ENCODE data around the gene B9D1.

The B9D1 gene

DNA sequence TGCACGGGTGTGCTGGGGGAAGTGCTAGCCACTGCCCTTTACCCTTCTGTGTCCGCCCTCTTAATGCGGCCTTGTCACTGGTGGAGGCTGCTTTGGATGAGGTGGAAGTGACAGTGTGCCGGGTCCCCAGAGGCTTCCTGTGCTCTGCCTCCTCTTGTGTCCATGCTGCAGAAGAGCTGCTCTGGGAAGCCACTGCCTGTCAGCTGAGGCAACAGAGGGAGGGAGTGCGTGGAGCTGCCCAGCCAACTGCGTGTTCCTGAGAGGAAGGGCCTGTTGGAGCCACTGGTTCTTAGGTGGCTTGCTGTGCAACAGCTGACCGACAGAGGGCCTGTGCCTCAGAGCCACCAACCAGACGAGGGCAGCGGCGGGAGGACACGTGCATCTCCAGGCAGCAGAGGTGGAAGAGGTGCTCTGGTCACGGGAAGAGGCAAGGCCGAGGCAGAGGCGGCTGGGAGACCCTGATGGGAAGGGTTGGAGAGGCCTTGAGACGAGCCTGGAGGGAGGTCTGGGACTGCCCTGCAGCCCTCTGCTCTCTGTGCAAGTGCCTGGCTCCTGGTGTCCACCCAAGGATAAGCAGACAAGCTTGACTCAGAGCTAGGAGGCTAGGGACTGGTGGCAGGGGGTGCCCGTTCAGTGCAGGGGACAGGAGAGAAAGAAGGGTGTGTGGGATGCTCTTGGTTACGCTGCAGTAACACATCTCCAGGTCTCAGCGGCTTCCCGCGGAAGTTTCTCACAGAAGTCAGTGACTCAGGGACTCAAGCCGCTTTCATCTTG, 25.4 kb downstream of the B9D1 start:
- no peak for DNase-seq

DNA sequence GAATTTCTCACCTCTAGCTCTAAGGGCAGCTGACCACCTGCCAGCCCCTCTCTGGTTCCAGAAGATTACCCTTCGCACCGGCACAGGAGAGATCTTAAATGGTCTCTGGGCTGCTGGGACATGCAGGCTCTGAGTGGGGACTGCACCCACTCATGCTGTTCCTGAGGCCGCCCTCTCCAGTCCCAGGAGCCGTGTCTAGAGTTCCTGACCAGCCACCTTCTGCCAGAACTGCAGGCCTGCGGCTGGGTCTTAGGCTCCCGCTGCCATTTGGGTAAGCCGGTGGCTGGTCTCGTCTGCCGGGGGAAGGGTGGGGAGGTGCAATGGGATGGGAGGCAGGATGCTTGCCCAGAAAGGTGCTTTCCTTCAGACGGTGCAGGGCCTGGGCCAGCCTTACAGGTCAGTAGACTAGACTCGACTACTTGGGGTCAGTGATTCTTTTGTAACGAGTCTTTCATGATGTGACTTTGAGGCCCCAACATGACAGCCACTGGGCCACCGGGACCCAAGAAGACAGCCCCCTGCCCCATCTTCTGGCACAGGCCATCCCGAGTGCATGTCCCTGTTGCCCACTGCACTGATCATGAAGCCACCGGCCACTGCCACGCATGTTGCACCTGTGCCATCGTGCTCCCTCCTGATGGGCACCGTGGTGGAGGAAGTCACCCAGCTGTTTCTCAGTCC, 26.4 kb downstream of the B9D1 start:
- DNase-seq = no peak

DNA sequence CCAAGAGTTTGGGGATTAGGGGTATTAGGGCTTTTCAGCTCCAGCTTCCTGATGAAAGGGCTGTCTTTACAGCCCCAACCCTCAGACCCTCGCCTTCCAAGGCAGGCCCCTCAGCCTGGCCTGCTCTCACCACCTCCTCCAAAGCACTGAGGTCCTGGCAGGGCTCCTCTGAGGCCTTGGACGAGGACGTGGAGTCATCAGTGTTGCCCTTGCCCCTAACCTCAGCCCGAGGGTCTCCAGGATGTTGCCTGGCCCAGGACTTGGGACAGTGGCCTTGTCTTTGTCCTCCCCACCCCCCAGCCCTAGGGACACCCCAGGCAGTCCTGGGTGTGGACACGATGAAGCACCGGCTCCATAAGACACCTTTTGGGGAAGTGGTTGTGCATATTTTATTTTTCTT, 28.2 kb downstream of the B9D1 start:
- DNase-seq = no peak

DNA sequence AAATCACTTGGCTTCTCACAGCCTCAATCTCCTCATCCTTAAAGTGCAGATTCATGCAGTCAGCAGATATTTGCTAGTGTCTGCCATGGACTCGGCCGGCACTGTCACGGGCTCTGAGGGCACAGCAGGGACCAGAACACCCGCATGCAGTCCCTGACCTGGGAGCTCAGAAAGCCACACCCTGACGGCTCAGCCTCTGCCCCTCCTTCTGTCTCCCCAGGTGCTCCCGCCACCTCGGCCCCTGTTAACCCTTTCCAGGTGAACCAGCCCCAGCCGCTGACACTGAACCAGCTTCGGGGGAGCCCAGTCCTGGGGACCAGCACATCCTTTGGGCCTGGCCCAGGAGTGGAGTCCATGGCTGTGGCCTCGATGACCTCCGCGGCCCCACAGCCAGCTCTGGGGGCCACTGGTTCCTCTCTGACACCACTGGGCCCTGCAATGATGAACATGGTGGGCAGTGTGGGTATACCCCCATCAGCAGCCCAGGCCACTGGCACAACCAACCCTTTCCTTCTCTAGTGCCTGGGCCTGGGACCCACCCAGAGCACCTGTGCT, 28.7 kb downstream of the B9D1 start:
- DNase-seq = no peak

DNA sequence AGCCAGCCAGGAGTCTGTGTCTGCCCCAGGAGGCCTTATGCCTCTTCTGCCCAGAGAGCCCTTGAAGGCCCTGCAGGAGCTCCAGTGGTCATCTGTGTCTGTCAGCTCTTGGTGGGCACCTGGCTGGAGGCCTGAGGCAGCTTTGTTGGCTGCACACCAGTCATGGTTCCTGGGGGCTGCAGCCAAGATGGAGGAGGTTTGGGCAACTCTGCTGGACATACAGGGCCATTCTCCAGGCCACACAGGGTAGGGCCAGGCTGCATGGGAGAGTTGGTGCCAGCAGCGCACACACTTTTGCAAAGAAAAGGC, 29.4 kb downstream of the B9D1 start:
- DNase-seq = no peak

DNA sequence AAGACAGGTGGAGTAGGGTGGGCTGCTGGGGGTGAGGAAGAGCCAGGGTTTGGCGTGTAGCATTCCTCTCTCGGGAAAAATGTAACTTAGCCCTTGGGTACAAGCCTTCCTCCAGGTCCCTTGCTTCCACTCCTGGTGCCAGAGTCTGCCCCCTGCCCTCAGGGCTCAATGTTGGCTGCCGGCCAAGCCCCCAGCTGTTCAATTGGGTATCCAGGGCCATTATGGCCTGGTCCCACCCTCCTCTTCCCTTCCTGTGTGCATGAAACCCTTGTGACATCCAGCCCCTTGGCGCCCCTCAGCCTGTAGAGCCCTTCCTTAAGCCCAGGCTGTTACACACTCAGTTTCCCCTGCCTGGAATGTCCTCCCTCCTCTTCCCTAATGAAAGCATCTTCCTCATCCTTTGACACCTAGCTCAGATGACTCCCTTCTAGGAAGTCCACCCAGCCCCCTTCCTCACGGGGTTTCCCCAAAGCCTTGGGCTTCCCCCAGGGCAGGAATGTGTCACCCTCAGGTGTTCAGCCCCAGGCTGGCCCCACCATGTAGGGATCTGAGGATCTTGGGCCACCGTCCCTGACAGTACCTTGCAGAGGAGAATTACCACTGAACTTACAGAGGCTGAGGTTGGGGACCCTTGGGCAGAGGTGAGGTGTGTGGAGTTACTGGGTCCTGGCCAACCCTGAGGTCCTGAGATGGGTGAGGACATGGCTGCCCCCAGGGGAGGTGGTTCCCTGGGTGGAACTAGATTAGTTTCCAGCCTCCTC, 30.0 kb downstream of the B9D1 start:
- DNase-seq = no peak

DNA sequence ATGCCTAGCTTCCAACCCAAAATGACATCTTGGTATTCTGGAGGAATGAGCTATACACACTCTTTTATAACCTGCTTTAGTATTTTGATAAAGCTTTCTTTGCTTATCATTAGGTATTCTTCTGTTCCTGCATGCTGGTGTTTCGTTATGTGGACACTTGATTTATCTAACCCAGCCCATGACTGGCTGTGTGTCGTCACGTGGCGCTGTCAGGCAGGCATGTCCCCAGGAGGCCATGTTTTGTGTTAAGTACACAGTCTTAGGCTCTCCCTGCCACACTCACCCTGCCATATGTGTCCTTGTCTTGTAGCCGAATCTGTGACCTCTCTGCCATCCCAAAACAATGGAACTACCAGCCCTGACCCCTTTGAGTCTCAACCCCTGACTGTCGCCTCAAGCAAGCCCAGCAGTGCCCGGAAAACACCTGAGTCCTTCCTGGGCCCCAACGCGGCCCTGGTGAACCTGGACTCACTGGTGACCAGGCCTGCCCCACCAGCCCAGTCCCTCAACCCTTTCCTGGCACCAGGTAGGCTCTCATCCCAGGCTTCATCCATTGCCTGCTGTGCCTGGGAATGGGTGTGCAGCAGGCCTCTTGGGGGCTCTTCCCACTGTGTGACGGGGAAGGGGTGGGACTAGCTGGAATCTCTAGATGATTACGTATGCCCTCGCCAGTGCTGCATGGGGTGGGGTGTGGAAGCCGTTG, 30.8 kb downstream of the B9D1 start:
- no peak for DNase-seq

DNA sequence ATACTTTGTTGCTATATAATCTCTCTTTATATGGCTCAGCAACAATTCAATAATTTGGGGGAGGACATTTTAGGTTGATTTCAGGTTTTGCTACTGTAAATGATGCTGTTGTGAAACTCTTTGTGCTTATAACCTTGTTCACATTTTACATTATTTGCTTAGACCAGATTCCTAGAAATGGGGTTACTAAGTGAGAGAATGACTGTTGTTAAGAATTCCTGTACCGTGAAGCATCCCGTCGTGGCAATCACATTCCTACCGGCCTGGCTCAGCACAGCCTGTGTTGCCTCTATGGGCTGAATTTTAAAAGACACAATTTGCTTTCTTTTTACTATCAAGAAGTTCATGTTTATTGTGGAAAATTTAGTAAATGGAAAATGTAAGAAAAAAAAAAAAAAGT, 31.4 kb downstream of the B9D1 start:
- peak; percentile 65 for DNase-seq

DNA sequence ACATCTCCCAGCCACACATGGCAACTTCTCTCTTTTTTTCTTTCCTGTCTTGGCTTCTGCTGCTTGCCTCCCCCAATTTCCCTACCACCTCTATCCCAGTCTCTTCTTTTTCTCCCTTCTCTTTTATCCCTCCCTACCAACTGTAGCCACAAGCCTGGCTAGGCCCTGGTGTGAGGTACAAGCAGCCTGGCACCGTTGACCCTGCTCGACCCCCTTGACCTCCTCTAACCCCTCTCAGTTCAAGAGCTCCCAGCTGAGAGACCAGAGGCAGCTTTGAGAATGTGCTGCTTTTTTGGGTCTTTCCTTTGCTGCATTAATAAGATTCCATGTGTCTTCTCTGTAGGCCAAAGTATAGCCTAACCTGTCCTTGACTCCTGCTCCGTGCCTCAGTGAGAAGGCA, 32.3 kb downstream of the B9D1 start:
- no peak for DNase-seq

DNA sequence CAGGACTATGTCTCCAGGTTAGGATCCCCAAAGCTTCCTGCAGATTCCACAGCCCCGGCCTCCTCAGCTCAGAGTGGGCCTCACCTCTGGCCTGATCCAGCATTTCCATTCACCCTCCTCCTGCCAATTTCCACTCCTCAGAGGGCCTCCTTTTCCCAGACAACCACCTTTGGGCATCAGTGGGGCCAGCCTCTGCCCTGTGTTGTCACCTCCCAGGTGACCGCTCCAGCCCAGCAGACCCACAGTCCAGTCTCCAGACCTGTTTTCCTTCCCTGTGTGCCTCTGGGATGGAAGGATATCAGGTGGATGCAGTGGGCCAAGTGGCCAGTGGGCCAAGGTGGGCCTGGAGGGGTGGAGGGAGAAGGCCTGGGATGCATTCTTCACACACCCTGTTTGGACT, 32.7 kb downstream of the B9D1 start:
- DNase-seq = no peak

DNA sequence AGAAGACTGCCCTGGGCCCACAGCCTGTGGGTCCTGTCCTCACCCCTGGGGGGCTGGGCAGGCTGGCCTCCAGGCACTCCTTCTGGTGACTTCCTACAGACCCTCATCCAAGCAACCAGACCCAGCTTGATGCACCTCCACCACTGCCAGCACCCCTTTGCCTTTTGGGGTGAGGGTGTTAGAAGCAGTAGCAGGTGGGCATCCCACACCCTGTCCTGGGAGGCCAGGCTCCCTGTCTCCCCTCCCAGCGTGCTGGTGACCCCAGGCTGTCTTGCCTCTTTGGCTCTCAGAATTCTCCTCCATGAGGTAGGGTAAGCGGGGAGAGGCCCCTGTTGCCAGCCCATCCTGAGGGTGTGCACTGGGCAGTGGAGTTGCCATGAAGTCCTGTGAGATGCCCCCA, 33.4 kb downstream of the B9D1 start:
- DNase-seq = no peak

DNA sequence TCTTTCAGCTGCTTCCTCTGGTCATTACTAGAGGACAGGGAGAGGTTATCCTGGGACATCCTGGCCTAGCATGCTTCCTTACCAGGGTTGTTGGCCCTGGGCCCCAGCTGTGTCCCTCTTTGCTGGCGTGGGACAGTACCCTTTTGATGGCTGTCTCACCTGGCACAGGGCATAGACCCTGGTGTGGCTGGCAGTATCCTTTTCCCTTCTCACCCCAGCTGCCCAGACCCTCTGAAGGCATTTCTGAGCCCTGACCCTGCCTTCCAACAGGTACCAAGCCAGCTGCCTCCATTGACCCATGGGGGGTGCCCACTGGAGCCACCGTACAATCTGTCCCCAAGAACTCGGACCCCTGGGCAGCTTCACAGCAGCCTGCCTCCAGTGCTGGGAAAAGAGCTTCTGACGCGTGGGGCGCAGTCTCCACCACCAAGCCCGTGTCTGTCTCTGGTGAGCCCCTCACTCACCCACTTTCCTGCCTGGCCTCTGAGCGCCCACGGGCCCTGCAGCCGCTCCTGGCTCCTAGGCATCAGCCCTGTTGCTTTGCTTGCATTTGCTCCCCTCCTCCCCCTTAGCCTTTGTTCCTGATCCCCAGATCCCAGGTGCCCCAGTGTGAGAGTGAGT, 34.0 kb downstream of the B9D1 start:
- DNase-seq = no peak

DNA sequence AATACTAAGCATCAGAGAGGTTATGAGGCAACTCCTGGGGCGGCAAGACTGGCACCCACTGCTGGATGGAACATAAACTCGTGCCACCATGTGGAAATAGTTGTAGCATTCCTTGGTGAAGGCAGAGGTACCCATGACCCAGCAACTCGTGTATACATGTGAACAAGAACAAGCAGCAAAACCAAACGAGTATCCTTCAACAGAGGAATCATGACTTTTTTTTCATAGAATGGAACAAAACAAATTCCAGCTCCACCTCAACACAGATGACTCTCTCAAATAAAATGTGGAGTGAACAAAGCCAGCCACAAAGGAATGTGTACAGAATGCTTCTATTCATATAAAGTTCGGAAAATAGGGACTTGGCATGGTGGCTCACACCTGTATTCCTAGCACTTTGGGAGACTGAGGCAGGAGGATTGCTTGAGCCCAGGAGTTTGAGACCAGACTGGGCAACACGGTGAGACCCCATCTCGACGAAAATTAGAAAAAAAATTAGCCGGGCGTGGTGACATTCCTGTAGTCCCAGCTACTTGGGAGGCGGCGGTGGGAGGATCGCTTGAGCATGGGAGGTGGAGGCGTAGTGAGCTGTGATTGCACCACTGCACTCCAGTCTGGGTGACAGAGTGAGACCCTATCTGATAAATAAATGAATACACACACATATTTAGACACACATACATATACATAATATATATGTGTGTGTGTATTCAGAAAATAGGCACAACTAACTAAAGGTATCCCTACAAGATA, 35.3 kb downstream of the B9D1 start:
- DNase-seq = peak; percentile 10

DNA sequence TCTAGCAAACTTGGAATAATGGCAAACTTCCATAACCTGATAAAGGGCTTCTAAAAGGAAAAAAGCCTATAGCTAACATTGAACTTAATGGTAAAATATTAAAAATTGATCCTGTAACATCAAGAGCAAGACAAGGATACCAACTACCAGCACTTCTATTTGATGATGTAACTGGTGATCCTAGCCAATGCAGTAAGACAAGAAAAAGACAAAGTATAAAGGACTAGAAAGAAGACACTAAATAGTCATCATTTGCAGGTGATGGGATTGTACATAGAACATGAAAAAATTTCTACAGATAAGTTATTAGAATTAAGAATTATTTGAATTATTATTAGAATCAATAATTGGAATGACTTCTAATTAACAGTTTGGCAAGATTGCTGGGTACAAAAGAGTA, 37.0 kb downstream of the B9D1 start:
- no peak for DNase-seq

DNA sequence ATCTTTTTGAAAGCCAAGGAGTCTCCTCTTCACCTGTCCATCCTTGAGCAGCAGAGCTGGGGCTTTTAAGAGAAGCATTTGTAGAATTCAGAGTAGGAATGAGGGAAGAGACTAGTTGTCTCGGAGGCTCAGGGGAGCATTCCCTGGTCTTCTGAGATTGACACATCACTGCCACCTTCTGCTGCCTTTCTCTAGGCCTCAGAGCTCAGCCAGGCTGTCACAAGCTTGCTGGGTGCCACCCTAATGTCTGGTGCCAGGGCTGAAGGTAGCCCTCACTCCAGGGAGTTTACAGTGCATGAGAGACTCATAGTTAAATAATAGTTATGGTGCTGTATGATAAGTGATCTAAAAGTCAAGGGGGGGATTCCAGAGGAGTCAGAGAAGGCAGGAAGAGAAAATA, 39.7 kb downstream of the B9D1 start:
- DNase-seq = no peak

DNA sequence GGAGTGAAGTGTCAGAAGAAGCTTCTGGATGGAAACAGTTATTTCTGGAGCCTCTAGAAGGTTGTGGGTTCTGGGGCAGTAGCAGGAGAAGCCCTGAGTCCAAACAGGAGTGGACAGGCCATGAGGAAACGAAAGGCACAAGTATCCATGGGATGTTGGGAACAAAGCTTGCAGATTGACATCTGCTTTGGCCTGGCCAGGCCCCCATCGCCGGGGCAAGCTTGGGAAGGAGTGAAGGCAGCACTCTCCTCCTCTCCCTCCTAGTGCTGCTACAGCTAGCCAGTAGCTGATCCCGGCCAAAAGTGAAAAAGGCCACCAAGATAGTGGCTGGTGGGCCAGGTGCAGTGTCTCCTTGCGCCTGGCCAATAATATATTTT, 40.4 kb downstream of the B9D1 start:
- DNase-seq = no peak

DNA sequence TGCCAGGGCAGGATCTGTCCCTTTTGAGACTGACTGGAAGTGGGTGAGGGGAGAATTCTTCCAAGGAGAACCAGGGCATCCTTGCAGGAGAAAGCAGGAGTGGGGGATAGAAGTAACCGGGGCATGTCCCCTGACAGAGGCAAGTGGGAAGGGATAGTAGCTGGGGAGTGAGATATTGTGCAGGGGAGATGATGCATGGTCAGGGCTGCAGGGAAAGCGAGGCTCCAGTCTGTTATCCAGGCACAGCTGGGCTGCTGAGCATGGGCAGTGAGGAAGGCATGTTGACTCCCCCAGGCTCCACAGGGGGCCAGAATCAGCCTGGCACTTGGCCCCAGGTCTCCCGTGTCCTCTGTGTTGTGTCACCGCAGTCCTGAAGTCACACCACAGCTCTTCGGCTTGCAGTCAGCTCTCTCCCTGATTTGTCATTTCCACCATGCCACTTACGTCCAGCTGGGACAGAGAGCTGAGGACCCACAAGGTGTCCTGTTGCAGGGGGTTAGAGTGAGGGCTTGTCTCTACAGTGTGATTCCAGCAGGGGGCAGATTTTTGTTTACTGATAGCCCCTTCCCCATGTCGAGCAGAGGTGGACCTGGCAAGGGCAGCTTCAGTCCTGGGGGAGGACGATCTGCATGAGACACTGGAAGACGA, 40.9 kb downstream of the B9D1 start:
- no peak for DNase-seq

DNA sequence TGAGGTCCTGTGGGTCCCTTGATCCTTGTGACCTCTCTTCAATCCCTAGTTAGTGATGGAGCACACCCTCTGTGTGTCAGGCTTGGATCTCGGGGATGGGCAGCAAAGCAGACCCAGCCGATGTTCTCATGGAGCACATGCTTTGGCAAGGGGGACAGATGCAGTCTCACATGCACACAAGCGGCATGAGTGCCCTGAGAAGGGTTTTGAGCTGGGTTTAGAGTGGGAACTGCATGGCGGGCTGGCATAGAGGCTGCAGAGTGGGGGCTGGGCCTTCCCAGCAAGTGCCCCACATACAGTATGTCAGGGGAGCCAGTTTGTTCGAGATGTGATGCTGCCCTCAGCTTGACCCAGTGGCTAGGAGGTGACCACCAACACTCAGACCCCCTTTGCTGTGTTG, 41.6 kb downstream of the B9D1 start:
- no peak for DNase-seq

DNA sequence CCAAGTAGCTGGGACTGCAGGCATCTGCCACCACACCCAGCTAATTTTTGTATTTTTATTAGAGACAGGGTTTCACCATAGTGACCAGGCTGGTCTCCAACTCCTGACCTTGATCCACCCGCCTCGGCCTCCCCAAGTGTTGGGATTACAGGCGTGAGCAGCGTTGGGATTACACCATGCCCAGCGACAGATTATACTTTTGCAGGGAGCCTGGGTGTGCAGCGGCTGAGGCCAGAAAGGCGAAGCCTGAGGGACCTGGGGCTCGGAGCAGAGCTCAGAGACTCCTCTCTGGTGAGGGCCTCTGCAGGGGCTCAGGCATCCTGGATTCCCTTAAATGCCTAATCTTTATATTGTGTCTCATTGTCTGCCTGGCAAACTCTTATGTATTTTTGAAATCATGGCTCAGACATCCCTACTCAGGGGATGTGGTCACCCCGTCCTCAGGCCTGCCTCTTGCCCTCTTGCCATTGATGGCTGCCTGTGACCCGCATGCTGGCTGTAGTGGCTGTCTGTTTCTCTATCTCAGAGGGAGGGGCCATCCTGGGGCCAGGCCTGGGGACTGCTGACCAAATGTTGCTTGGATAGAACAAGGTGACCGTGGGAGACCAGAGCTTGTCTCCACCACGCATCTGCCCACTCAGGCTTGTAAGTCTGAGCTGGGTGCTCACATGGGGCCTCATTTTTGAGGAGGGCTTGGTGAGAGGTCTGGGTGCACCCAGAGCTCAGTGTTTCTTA, 42.6 kb downstream of the B9D1 start:
- DNase-seq = no peak

DNA sequence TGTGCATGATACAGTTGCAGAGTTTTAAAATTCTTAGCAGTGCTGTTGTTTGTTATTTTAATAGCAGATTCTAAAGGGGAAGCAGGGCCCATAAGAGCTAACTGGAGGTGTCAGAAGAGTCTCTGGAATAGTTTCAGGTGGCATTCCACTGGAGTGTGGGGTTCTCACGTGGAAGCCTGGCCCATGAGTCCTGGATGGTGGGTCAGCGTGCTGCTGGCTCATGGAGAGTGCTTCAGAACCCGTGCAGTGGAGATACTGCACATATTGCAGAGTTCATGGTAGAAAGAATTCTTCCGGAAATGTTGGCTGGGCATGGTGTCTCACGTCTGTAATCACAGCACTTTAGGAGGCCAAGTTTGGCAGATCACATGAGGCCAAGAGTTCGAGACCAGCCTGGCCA, 43.9 kb downstream of the B9D1 start:
- no peak for DNase-seq

All from amniotic stem cell (primary cell).